Inferior parietal cortex (tissue), 1 donor: ENCODE results near the gene LRIG3.
A peak's percentile ranks its signal among the peaks of the same experiment; 100 is the strongest.
"Not testable (repeated sequence)": the region's sequence is repeated elsewhere in the genome, so short reads cannot be mapped to it uniquely, and the experiment has no call there.

Experiments
- DNase-seq: peaks from one replicate; pipeline ENCODE4 v3.0.0-alpha.2; 2016; ENCODE audit errors: extremely low spot score

Gene LRIG3, protein sequence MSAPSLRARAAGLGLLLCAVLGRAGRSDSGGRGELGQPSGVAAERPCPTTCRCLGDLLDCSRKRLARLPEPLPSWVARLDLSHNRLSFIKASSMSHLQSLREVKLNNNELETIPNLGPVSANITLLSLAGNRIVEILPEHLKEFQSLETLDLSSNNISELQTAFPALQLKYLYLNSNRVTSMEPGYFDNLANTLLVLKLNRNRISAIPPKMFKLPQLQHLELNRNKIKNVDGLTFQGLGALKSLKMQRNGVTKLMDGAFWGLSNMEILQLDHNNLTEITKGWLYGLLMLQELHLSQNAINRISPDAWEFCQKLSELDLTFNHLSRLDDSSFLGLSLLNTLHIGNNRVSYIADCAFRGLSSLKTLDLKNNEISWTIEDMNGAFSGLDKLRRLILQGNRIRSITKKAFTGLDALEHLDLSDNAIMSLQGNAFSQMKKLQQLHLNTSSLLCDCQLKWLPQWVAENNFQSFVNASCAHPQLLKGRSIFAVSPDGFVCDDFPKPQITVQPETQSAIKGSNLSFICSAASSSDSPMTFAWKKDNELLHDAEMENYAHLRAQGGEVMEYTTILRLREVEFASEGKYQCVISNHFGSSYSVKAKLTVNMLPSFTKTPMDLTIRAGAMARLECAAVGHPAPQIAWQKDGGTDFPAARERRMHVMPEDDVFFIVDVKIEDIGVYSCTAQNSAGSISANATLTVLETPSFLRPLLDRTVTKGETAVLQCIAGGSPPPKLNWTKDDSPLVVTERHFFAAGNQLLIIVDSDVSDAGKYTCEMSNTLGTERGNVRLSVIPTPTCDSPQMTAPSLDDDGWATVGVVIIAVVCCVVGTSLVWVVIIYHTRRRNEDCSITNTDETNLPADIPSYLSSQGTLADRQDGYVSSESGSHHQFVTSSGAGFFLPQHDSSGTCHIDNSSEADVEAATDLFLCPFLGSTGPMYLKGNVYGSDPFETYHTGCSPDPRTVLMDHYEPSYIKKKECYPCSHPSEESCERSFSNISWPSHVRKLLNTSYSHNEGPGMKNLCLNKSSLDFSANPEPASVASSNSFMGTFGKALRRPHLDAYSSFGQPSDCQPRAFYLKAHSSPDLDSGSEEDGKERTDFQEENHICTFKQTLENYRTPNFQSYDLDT

DNA sequence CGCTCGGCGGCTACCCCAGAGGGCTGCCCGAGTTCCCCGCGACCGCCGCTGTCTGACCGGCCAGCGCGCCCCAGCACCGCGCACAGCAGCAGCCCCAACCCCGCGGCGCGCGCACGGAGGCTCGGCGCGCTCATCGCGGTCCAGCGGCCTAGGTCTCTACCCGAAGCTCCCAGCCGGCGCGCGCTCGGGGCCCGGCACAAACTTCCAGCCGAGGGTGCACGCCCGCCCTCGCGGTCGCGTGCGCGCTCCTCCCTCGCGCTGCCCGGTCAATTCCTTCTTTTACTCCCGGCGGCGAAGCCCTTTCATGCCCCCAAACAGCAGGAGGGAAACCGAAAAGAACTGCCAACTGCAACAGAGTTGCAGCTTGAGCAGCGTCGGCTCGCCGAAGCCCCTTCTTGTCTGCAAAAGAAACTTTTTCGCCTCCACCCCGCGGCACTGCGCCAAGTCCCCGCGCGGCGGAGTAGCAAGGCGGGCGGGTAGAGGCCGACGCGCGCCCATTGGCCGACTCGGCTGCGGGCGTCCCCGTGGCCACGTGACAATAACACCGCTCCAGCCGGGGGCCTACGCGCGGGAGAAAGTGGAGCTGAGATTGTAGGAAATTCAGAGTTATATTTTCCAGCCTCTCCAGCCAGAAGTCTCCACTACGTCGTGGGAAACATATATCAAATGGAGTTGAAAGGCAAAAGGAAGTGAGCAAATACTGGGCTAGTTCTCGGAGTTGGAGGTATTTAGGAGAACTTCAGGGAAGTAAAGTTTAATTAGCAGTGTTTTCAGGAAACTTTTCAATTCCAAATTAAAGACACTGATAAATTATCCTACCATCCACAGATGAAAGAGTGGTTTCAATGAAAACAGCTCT lies at the start of gene LRIG3:
TSS of gene LRIG3 (minus strand) at position 403 of the 859 bp plus-strand sequence. CDS start at position 134, 269 bp downstream.
- peak; percentile 80 for DNase-seq

DNA sequence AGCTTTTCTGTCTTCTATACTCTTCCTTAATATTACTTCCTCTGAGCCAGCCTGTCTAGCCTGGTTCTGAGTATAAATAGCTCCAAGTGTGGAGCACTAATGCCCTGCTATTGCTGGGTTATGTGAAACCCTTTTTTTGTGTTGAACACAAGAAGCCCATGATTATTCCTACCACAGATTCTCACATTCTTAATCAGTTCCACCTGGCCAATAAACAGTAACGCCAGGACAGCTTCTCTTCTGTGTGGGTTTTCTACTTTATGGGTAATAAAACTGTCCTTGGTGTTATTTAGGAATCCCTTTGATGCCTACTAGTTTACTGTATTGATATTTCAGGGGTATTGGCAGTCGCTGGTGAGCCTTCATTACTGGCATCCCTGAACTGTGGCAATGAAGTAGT lies 48.9 kb upstream of the LRIG3 start:
- no peak for DNase-seq

DNA sequence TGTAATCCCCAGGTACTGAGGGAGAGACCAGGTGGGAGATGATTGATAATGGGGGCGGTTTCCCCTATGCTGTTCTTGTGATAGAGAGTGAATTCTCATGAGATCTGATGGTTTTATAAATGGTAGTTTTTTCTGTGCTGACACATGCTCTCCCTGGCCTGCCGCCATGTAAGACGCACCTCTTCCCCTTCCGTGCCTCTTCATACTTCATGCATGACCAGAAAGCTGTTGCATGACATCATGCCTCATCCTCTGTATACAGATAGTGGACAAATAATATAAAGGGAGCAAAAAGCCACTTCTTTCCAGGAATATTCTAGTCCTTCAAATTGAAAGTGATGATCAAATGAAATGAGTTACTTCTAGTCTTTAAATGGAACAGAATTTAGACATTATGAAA lies 47.3 kb upstream of the LRIG3 start:
- no peak for DNase-seq

DNA sequence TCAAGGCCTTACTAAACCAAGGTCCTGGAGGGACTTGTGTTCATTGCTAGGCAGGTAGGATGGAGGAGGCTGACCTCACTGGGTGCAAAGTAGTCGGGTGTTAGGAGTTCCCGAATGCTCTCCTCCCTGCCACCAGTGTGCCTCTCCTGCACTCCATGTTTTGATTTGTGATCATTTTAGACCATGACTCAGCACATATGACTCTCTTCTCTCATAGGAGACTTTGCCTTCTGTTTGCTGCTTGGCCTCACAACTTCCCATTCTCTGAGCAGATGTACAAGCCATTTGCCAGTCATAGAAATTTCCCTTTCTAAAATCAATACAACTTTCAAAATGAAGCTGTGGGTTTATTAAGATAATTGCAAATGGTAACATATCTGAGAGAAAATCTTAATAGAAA lies 46.6 kb upstream of the LRIG3 start:
- no peak for DNase-seq

DNA sequence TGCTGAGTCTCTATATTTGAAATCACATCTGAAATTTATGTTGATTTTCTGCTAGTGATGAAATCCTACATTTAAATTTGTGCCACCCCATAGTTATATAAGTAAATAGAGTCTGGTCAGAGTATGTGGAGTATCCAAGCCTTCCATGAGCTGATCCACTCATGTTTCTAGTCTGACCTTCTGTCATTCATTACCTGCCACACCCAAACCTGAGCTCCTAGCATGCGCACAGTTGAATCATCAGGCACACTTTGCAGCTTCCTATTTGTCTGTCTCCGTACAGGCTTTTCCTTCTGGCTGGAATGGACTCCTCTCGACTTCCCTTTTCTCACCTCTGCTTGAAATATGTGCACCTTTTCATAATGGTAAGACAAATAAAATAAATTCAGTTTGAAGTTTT lies 45.3 kb upstream of the LRIG3 start:
- DNase-seq: no peak

- DNase-seq: no peak
Observed at GRCh38 chr12:58963844-58964243, 43.5 kb upstream of the LRIG3 start.

GRCh38 chr12:58961906-58962305 lies 41.6 kb upstream of the LRIG3 start:
- no peak for DNase-seq

- no peak for DNase-seq
Observed at GRCh38 chr12:58961166-58961565, 40.9 kb upstream of the LRIG3 start.

- DNase-seq: no peak
Observed at GRCh38 chr12:58959639-58960300, 39.5 kb upstream of the LRIG3 start.

- no peak for DNase-seq
Observed at GRCh38 chr12:58957298-58957697, 37.0 kb upstream of the LRIG3 start.

DNA sequence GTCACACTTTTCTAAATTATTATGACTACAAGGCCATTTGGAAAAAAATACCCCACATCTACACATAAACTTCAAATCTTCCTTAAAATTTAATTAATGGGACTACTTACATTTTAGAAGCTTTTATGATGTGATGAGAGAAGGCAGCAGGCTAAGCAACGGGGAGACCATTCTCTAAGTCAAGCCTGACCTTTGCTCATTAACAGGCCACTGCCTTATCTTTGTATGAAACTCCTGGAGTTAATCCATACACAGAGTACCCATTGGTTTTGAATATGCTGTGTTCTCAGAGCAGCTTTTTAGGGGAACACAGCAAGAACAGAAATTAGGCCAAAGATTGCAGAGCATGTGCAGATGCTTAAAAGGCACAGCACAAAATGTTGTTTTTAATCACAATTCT lies 35.5 kb upstream of the LRIG3 start:
- DNase-seq: no peak

DNA sequence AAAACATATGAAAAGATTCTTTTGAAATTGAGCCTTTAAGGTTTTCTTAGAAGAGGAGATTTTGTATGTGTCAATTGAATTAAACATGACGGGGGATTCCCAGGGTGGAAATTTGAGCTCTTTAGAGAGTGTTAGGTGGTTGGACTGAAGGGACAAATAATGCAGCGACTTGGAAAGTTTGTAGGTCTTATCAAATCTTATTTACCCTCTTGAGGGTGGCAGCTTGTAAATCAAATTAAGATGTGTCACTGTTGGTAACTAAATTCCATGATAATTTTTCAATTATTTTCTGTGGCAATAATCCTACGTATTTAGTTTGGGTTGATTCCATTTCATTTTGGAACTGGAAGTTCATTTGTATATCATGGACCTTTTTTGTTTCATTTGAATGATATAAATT lies 33.7 kb upstream of the LRIG3 start:
- DNase-seq: no peak

- no peak for DNase-seq
Observed at GRCh38 chr12:58950739-58951100, 30.4 kb upstream of the LRIG3 start.

- DNase-seq: not testable (repeated sequence)
Observed at GRCh38 chr12:58949954-58950738, 29.8 kb upstream of the LRIG3 start.

GRCh38 chr12:58943079-58943478 lies 22.8 kb upstream of the LRIG3 start:
- DNase-seq: no peak

DNA sequence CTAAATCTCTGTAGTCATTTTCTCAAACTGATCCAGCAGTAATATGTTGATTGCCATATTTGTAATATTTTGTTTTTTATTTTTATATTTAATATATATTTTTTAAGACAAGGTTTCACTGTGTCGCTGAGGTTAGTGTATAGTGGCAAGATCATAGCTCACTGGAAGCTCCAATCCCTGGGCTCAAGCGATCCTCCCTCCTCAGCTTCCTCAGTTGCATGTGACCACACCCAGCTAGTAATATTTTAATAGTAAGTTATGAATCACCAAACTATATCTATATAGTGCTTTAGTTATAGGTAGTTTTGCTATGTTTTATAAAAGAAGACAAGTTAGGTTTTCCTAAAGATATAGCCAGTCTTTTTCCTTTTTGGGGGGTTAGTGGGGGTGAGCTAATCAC lies 22.0 kb upstream of the LRIG3 start:
- no peak for DNase-seq

- DNase-seq: no peak
Observed at GRCh38 chr12:58939399-58940100, 19.2 kb upstream of the LRIG3 start.

GRCh38 chr12:58938440-58938839 lies 18.1 kb upstream of the LRIG3 start:
- DNase-seq: no peak

DNA sequence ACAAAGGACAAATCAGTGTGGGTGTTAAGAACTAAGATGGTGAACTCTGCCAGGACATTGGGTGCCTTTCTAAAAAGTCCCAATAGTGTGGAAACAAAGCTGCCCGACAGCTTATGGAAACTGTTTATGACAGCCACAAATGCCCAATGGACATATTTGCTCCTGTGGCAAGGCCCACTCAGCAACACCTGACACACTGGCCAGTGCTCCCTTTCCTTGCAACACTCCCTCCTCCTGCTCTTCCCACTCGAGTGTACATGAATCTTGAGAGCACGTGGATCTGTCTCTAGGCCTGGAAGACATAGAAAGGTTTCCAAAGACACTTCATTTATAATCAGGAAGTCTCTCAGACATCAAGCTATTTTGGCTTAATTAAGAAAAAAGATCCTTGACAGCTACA lies 14.2 kb upstream of the LRIG3 start:
- no peak for DNase-seq
